ENCODE data around the gene ALDH1L1.
A peak's percentile ranks its signal among the peaks of the same experiment; 100 is the strongest.

Gene ALDH1L1

GRCh38 chr3:126134219-126134975 lies 46.0 kb downstream of the ALDH1L1 start:
- DNase-seq (ENCODE audit: low spot score): peak; percentile 34

- no peak for DNase-seq (ENCODE audit: low spot score)
Measured at GRCh38 chr3:126133606-126134005, 46.8 kb downstream of the ALDH1L1 start.

- DNase-seq (ENCODE audit: low spot score): no peak
Measured at GRCh38 chr3:126132751-126133511, 47.5 kb downstream of the ALDH1L1 start.

GRCh38 chr3:126131881-126132750 lies 48.3 kb downstream of the ALDH1L1 start:
- DNase-seq (ENCODE audit: low spot score): no peak

GRCh38 chr3:126130981-126131745 lies 49.2 kb downstream of the ALDH1L1 start:
- DNase-seq (ENCODE audit: low spot score): no peak

GRCh38 chr3:126130081-126130855 lies 50.1 kb downstream of the ALDH1L1 start:
- no peak for DNase-seq (ENCODE audit: low spot score)

GRCh38 chr3:126129398-126129891 lies 50.9 kb downstream of the ALDH1L1 start:
- DNase-seq (ENCODE audit: low spot score): no peak

GRCh38 chr3:126128504-126129397 lies 51.6 kb downstream of the ALDH1L1 start:
- no peak for DNase-seq (ENCODE audit: low spot score)

GRCh38 chr3:126127904-126128303 lies 52.5 kb downstream of the ALDH1L1 start:
- no peak for DNase-seq (ENCODE audit: low spot score)

GRCh38 chr3:126127452-126127851 lies 52.9 kb downstream of the ALDH1L1 start:
- no peak for DNase-seq (ENCODE audit: low spot score)

GRCh38 chr3:126126811-126127431 lies 53.5 kb downstream of the ALDH1L1 start:
- DNase-seq (ENCODE audit: low spot score): no peak

GRCh38 chr3:126126286-126126685 lies 54.1 kb downstream of the ALDH1L1 start:
- no peak for DNase-seq (ENCODE audit: low spot score)

GRCh38 chr3:126125781-126126251 lies 54.6 kb downstream of the ALDH1L1 start:
- no peak for DNase-seq (ENCODE audit: low spot score)

- DNase-seq (ENCODE audit: low spot score): no peak
Measured at GRCh38 chr3:126125341-126125740, 55.0 kb downstream of the ALDH1L1 start.

- DNase-seq (ENCODE audit: low spot score): no peak
Measured at GRCh38 chr3:126124896-126125295, 55.5 kb downstream of the ALDH1L1 start.

GRCh38 chr3:126124148-126124868 lies 56.1 kb downstream of the ALDH1L1 start:
- no peak for DNase-seq (ENCODE audit: low spot score)

- DNase-seq (ENCODE audit: low spot score): no peak
Measured at GRCh38 chr3:126121632-126122031, 58.8 kb downstream of the ALDH1L1 start.

GRCh38 chr3:126121074-126121473 lies 59.3 kb downstream of the ALDH1L1 start:
- DNase-seq (ENCODE audit: low spot score): no peak

Data from COLO829 (cell line).